ENCODE measurements around the gene LRRC9. TPM values are rescaled to one million over a fixed set of nuclear protein-coding genes. Genes with fewer than 3 reads are reported as not detected.
"Not testable (repeated sequence)": the region's sequence is repeated elsewhere in the genome, so short reads cannot be mapped to it uniquely, and the experiment has no call there.

Gene LRRC9
- total RNA-seq, 4 donors from 2014 or later, result under 0.01 to 0.11 TPM; not detected in 2

GRCh38 chr14:60014402-60014801 is 94.5 kb downstream of the LRRC9 start:
- TF ChIP-seq POLR2A (IDR thresholded peaks at IDR 0.05), result no peak
- TF ChIP-seq CTCF (IDR thresholded peaks at IDR 0.05), result no peak
- no peaks in the 10 kb centered on the region for H3K9me3 ChIP-seq
- intact Hi-C loops (cut with DNase I), result no loop called here
- H3K36me3 ChIP-seq, result no peaks in the 10 kb centered on the region
- H3K4me1 ChIP-seq, result no peaks in the 10 kb centered on the region
- no peak for DNase-seq
- no peak overlapping the region for H3K4me3 ChIP-seq (replicated peaks in 1 of 3)
- H3K27me3 ChIP-seq, result no peaks in the 10 kb centered on the region
- 58 to 82% methylated on average over 1 of the region's 1 CpG for WGBS, 2 donors
- no peak overlapping the region for H3K27ac ChIP-seq

- H3K27me3 ChIP-seq, result no peaks in the 10 kb centered on the region
- H3K4me3 ChIP-seq (replicated peaks in 1 of 3), result no peak overlapping the region
- H3K9me3 ChIP-seq, result no peaks in the 10 kb centered on the region
- WGBS, 2 donors, result 74 to 85% methylated on average over 2 of the region's 2 CpGs
- intact Hi-C loops (cut with DNase I), result no loop called here
- H3K27ac ChIP-seq, result no peak overlapping the region
- no peak for TF ChIP-seq CTCF (IDR thresholded peaks at IDR 0.05)
- no peaks in the 10 kb centered on the region for H3K4me1 ChIP-seq
- H3K36me3 ChIP-seq, result no peaks in the 10 kb centered on the region
- no peak for DNase-seq
Observed at GRCh38 chr14:60021619-60022018, 101.7 kb downstream of the LRRC9 start.

GRCh38 chr14:60025571-60025970 is 105.6 kb downstream of the LRRC9 start:
- Histone ChIP-seq H3K9me3 (no peaks in the 10 kb centered on the region), H3K36me3 (no peaks in the 10 kb centered on the region), H3K27me3 (no peaks in the 10 kb centered on the region), H3K27ac (no peak overlapping the region), H3K4me3 (replicated peaks in 1 of 3) (no peak overlapping the region), H3K4me1 (no peaks in the 10 kb centered on the region)
- TF ChIP-seq POLR2A (IDR thresholded peaks at IDR 0.05) (no peak), CTCF (IDR thresholded peaks at IDR 0.05) (no peak)
- no peak for DNase-seq
- intact Hi-C loops (cut with DNase I), result no loop called here

GRCh38 chr14:60035177-60035576 is 115.2 kb downstream of the LRRC9 start:
- 67 to 72% methylated on average over 1 of the region's 1 CpG for WGBS, 2 donors
- no peak for DNase-seq
- H3K4me1 ChIP-seq, result no peaks in the 10 kb centered on the region
- intact Hi-C loops (cut with DNase I), result no loop called here
- H3K27me3 ChIP-seq, result no peaks in the 10 kb centered on the region
- no peaks in the 10 kb centered on the region for H3K9me3 ChIP-seq
- no peak for TF ChIP-seq POLR2A (IDR thresholded peaks at IDR 0.05)
- TF ChIP-seq CTCF (IDR thresholded peaks at IDR 0.05), result no peak
- H3K36me3 ChIP-seq, result no peaks in the 10 kb centered on the region
- H3K27ac ChIP-seq, result no peak overlapping the region
- H3K4me3 ChIP-seq (replicated peaks in 1 of 3), result no peak overlapping the region

- WGBS, 2 donors, result 67 to 68% methylated on average over 1 of the region's 1 CpG
- H3K9me3 ChIP-seq, result not testable (repeated sequence)
Observed at GRCh38 chr14:60047976-60048375, 128.0 kb downstream of the LRRC9 start.

GRCh38 chr14:60051721-60052221 is 131.8 kb downstream of the LRRC9 start:
- no peak overlapping the region for H3K4me3 ChIP-seq (replicated peaks in 1 of 3)
- no peak for DNase-seq
- no peaks in the 10 kb centered on the region for H3K27me3 ChIP-seq
- no peak overlapping the region for H3K27ac ChIP-seq
- intact Hi-C loops (cut with DNase I), result no loop called here
- H3K36me3 ChIP-seq, result no peaks in the 10 kb centered on the region
- TF ChIP-seq CTCF (IDR thresholded peaks at IDR 0.05), result no peak
- no peak for TF ChIP-seq POLR2A (IDR thresholded peaks at IDR 0.05)
- 70 to 87% methylated on average over 3 of the region's 3 CpGs for WGBS, 2 donors
- no peaks in the 10 kb centered on the region for H3K4me1 ChIP-seq
- no peaks in the 10 kb centered on the region for H3K9me3 ChIP-seq

More at GRCh38 chr14:60047976-60048375, 128.0 kb downstream of the LRRC9 start:
- DNase-seq; H3K4me3 ChIP-seq (replicated peaks in 1 of 3); intact Hi-C loops (cut with DNase I); H3K4me1 ChIP-seq; H3K27ac ChIP-seq; H3K36me3 ChIP-seq; H3K27me3 ChIP-seq: not testable (repeated sequence)
